ENCODE data around the gene RWDD3. TPM values are rescaled to one million over a fixed set of nuclear protein-coding genes. Genes with fewer than 3 reads are reported as not detected.

RWDD3 gene
- total RNA-seq, 4 donors from 2014 or later = 13.1 to 20.6 (median 16.5) TPM

- H3K27me3 ChIP-seq = no peaks in the 10 kb centered on the region
- no peaks in the 10 kb centered on the region for H3K9me3 ChIP-seq
- WGBS, 2 donors = 95 to 96% methylated on average over 4 of the region's 4 CpGs
- no peak for DNase-seq
- TF ChIP-seq POLR2A (IDR thresholded peaks at IDR 0.05) (no peak), CTCF (IDR thresholded peaks at IDR 0.05) (no peak)
- no peaks in the 10 kb centered on the region for H3K4me1 ChIP-seq
- H3K27ac ChIP-seq = no peak overlapping the region
- intact Hi-C loops (cut with DNase I) = no loop called here
- no peaks in the 10 kb centered on the region for H3K36me3 ChIP-seq
- H3K4me3 ChIP-seq (replicated peaks in 1 of 3) = no peak overlapping the region
Observed at GRCh38 chr1:95219407-95219806, 14.6 kb upstream of the RWDD3 start.

DNA sequence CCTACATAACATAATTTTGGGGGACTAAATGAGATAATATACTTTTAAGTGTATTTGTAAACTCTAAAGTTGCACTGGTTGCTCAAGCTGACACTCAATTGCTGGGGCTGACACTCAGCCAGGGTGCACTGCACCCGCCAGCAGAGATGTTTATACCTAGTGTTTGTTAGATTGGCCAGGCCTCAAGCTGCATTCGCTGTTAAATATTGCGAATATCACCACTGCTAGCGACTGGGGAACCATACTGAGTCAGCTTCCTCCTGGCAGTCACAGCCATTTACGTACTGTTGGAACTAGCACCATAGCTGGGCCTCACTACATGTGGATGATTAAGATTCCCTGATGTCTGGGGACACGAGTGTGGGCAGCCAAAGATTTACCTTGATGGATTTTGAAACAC lies 12.7 kb upstream of the RWDD3 start:
- Histone ChIP-seq H3K27ac (no peak overlapping the region), H3K36me3 (no peaks in the 10 kb centered on the region), H3K9me3 (no peaks in the 10 kb centered on the region), H3K27me3 (no peaks in the 10 kb centered on the region), H3K4me1 (peaks cover 1 to 6% of the 10 kb centered on the region in 2 donors), H3K4me3 (replicated peaks in 1 of 3) (no peak overlapping the region)
- DNase-seq = no peak
- no peak for TF ChIP-seq CTCF (IDR thresholded peaks at IDR 0.05)
- no peak for TF ChIP-seq POLR2A (IDR thresholded peaks at IDR 0.05)
- WGBS, 2 donors = 84 to 93% methylated on average over 6 of the region's 6 CpGs
- intact Hi-C loops (cut with DNase I) = no loop called here

- no peak for TF ChIP-seq CTCF (IDR thresholded peaks at IDR 0.05)
- no peak for TF ChIP-seq POLR2A (IDR thresholded peaks at IDR 0.05)
- intact Hi-C loops (cut with DNase I) = no loop called here
- WGBS, 2 donors = 82 to 90% methylated on average over 2 of the region's 2 CpGs
- Histone ChIP-seq H3K4me3 (replicated peaks in 1 of 3) (no peak overlapping the region), H3K9me3 (no peaks in the 10 kb centered on the region), H3K27ac (no peak overlapping the region), H3K36me3 (no peaks in the 10 kb centered on the region), H3K4me1 (peaks cover 12 to 16% of the 10 kb centered on the region in 2 donors), H3K27me3 (no peaks in the 10 kb centered on the region)
- no peak for DNase-seq
Observed at GRCh38 chr1:95222629-95223028, 11.4 kb upstream of the RWDD3 start.

- H3K36me3 ChIP-seq = no peaks in the 10 kb centered on the region
- no peak overlapping the region for H3K27ac ChIP-seq
- H3K4me1 ChIP-seq = peaks cover 12 to 16% of the 10 kb centered on the region in 2 donors
- intact Hi-C loops (cut with DNase I) = no loop called here
- no peak for TF ChIP-seq CTCF (IDR thresholded peaks at IDR 0.05)
- no peak for TF ChIP-seq POLR2A (IDR thresholded peaks at IDR 0.05)
- no peak overlapping the region for H3K4me3 ChIP-seq (replicated peaks in 1 of 3)
- H3K27me3 ChIP-seq = no peaks in the 10 kb centered on the region
- no peak for DNase-seq
- no peaks in the 10 kb centered on the region for H3K9me3 ChIP-seq
Observed at GRCh38 chr1:95223110-95223509, 10.9 kb upstream of the RWDD3 start.

DNA sequence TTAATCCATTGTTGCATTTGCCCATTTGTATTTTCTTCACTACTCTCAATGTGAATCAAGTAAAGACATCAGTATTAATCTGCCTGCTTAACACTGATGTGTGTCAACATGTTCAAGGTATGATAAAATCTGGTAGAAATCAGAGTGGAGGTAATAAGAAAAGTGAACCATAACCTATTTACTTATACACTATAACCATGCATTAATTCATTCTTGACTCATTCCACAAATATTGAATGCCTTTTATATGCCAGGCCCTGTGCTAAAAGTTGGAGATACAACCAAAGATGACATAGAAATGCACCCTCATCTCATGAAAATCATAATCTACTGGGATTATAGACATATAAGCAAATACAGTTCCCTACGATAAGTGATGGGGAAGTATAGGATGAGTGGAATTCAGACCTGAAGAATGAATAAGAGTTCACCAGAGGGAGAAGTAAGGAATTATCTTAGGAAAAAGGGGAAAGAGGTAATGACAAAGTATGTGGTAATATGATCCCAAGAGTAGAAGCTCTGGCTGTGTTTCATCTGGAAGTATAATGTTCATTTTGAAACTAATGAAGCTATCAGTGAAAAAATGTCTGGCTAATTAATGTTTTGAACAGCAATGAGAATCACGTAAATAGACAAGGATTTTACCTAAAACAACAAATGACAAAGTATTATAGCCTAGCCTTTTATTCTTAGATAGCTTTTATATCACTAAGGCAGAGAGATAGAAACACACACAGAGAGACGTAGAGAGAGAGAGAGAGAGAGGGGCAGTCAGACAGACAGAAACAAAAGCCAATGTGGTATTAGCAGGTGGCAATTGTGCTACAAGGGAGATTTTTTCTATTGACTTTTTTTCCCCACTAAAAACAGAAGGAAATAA lies 7.0 kb upstream of the RWDD3 start:
- Histone ChIP-seq H3K9me3 (no peaks in the 10 kb centered on the region), H3K27me3 (no peaks in the 10 kb centered on the region), H3K4me1 (peaks cover 25 to 28% of the 10 kb centered on the region in 2 donors), H3K27ac (peak overlapping the region in 1 of 3 donors; percentile 11), H3K4me3 (replicated peaks in 1 of 3) (no peak overlapping the region), H3K36me3 (no peaks in the 10 kb centered on the region)
- intact Hi-C loops (cut with DNase I) = no loop called here
- WGBS, 2 donors = 82 to 88% methylated on average over 3 of the region's 3 CpGs
- TF ChIP-seq POLR2A (IDR thresholded peaks at IDR 0.05) = no peak
- no peak for TF ChIP-seq CTCF (IDR thresholded peaks at IDR 0.05)
- no peak for DNase-seq
